Smooth muscle cell (in vitro differentiated cells): Measurements from ENCODE around the gene SCTR. TPM values are rescaled to one million over a fixed set of nuclear protein-coding genes. Genes with fewer than 3 reads are reported as not detected.

Experiments
- DNase-seq: peaks from one replicate; lab custom pipeline; 2025; ENCODE audit not compliant: unreplicated experiment; lab: John Stamatoyannopoulos, UW
- H2AFZ ChIP-seq: fragments of 200-600 bp; sonication (generic); 2 replicates; pipeline ENCODE4 v1.6.0; 2016; ENCODE audit warnings: antibody characterized with exemption, low read depth, mild to moderate bottlenecking
- H3F3A ChIP-seq: fragments of 200-600 bp; sonication (generic); 2 replicates; pipeline ENCODE4 v1.6.0; 2017; ENCODE audit warnings: antibody characterized with exemption, low read depth
- H3K27ac ChIP-seq: fragments of 200-600 bp; sonication (generic); 2 replicates; pipeline ENCODE4 v1.5.1; 2016; ENCODE audit warnings: low read depth, mild to moderate bottlenecking
- H3K27me3 ChIP-seq: fragments of 200-600 bp; sonication (generic); 2 replicates; pipeline ENCODE4 v1.6.1; 2016; ENCODE audit warnings: low read depth, mild to moderate bottlenecking
- H3K36me3 ChIP-seq: fragments of 200-600 bp; sonication (generic); 2 replicates; pipeline ENCODE4 v1.5.1; 2016; ENCODE audit warnings: low read depth
- H3K4me1 ChIP-seq: fragments of 200-600 bp; sonication (generic); 2 replicates; pipeline ENCODE4 v1.5.1; 2016; ENCODE audit warnings: low read depth
- H3K4me2 ChIP-seq: fragments of 200-600 bp; sonication (generic); 2 replicates; pipeline ENCODE4 v1.6.0; 2016; ENCODE audit warnings: mild to moderate bottlenecking
- H3K4me3 ChIP-seq: fragments of 200-600 bp; sonication (generic); 2 replicates; pipeline ENCODE4 v1.5.1; 2016; ENCODE audit warnings: mild to moderate bottlenecking
- H3K79me2 ChIP-seq: fragments of 200-600 bp; sonication (generic); 2 replicates; pipeline ENCODE4 v1.6.0; 2016; ENCODE audit warnings: low read depth, mild to moderate bottlenecking
- H3K9ac ChIP-seq: fragments of 200-600 bp; sonication (generic); 2 replicates; pipeline ENCODE4 v1.6.0; 2016; ENCODE audit warnings: low read depth
- H3K9me3 ChIP-seq: fragments of 200-600 bp; sonication (generic); replicated peaks from 2 replicates; pipeline ENCODE4 v1.5.1; 2016; ENCODE audit warnings: low read depth
- H4K20me1 ChIP-seq: fragments of 200-600 bp; sonication (generic); 2 replicates; pipeline ENCODE4 v1.6.0; 2016; ENCODE audit warnings: low read depth
- CTCF ChIP-seq: fragments of 200-600 bp; sonication (generic); IDR thresholded peaks from 2 replicates; pipeline ENCODE4 v1.5.1; 2017; ENCODE audit warnings: borderline replicate concordance, mild to moderate bottlenecking, antibody characterized with exemption; ENCODE audit not compliant: insufficient read depth, poor library complexity, severe bottlenecking
- WGBS: methylation state at CpG from one replicate; pipeline ENCODE4 v1.1.7; 2016; ENCODE audit warnings: low lambda C conversion rate; 5-methylcytosine and 5-hydroxymethylcytosine counted together
- polyA plus RNA-seq: library from polyadenylated mRNA; unstranded; fragments of >200 nt; fragmentation: Nextera tagmentation; extraction: Ambion mirVana; gene quantifications from 2 replicates; pipeline ENCODE4 v1.2.1, GENCODE V29; 2016
- total RNA-seq: library from RNA; depleted of rRNA; stranded (reverse); fragments of >200 nt; gene quantifications from 2 replicates; pipeline ENCODE4 v1.2.3, GENCODE V29; 2014

SCTR gene
- total and polyA plus RNA-seq, 2 experiments from 2014 or later = not detected

- H3K9ac ChIP-seq = no peak overlapping the region
- TF ChIP-seq CTCF = no peak
- H3K4me2 ChIP-seq = no peak overlapping the region
- H3K27ac ChIP-seq = no peak overlapping the region
- H3K4me1 ChIP-seq = no peaks in the 10 kb centered on the region
- 84% methylated on average over 6 of the region's 6 CpGs for WGBS
- no peaks in the 10 kb centered on the region for H3K79me2 ChIP-seq
- DNase-seq = no peak
- H2AFZ ChIP-seq = no peak overlapping the region
- no peaks in the 10 kb centered on the region for H3F3A ChIP-seq
- H4K20me1 ChIP-seq = no peaks in the 10 kb centered on the region
- H3K36me3 ChIP-seq = no peaks in the 10 kb centered on the region
- H3K9me3 ChIP-seq = no peaks in the 10 kb centered on the region
- H3K4me3 ChIP-seq = no peak overlapping the region
- H3K27me3 ChIP-seq = no peaks in the 10 kb centered on the region
Measured at GRCh38 chr2:119494163-119494790, 30.0 kb downstream of the SCTR start.

- H3K79me2 ChIP-seq = no peaks in the 10 kb centered on the region
- H3K27ac ChIP-seq = peak overlapping the region; percentile 39
- no peak overlapping the region for H3K9ac ChIP-seq
- no peaks in the 10 kb centered on the region for H3K27me3 ChIP-seq
- H3F3A ChIP-seq = no peaks in the 10 kb centered on the region
- no peak overlapping the region for H3K4me3 ChIP-seq
- no peak overlapping the region for H2AFZ ChIP-seq
- no peaks in the 10 kb centered on the region for H3K4me1 ChIP-seq
- no peaks in the 10 kb centered on the region for H4K20me1 ChIP-seq
- H3K36me3 ChIP-seq = no peaks in the 10 kb centered on the region
- no peak for DNase-seq
- 47% methylated on average over 5 of the region's 5 CpGs for WGBS
- no peak overlapping the region for H3K4me2 ChIP-seq
- TF ChIP-seq CTCF = no peak
- no peaks in the 10 kb centered on the region for H3K9me3 ChIP-seq
Measured at GRCh38 chr2:119491776-119492525, 32.3 kb downstream of the SCTR start.

- Histone ChIP-seq H3K9me3 (no peaks in the 10 kb centered on the region), H3K27ac (no peak overlapping the region), H4K20me1 (no peaks in the 10 kb centered on the region), H3K4me1 (no peaks in the 10 kb centered on the region), H3K79me2 (no peaks in the 10 kb centered on the region), H3K4me3 (no peak overlapping the region), H2AFZ (no peak overlapping the region), H3F3A (no peaks in the 10 kb centered on the region), H3K27me3 (no peaks in the 10 kb centered on the region), H3K36me3 (no peaks in the 10 kb centered on the region), H3K9ac (no peak overlapping the region), H3K4me2 (no peak overlapping the region)
- no peak for DNase-seq
- 90% methylated on average over 7 of the region's 7 CpGs for WGBS
- TF ChIP-seq CTCF = no peak
Measured at GRCh38 chr2:119490653-119491195, 33.6 kb downstream of the SCTR start.
